Measurements from ENCODE around the gene ZNF37A. TPM values are rescaled to one million over a fixed set of nuclear protein-coding genes. Genes with fewer than 3 reads are reported as not detected.

The ZNF37A gene
- 9.5 and 11.0 TPM in 2 replicates for total RNA-seq

DNA sequence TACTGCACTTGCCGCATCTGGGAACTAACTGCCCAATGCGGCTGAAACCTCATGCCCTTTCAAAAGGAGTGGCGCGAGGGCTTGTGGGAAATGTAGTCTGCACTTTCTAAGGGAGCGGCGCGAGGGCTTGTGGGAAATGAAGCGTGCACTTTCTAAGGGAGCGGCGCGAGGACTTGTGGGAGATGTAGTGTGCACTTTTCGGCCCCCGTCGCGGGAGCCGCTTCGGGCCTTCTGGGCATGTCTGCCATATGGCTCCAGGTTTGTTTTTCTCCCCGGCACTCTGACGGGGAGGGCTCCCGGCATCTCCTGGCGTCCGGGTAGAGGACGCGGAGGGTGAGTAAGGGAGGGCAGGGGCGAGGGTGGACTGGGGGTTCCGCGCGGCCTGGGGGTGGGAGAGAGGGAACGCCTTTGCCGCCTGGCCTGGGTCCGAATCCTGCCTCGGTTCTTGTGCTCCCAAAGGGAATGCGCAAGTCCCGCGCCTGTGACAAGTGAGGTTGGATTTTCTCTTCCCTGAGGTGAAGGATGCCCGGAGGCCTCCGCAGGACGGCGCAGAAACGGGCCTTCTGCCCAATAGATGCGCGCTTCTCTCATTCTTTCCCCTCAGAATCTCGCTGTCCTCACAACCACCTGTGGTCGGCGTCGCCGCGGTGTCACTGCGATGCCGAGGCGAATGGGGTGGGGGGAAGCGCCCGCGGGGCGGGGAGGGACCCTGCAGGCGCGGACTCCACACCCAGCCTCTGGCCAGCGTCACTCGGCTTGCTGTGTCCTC is at the start of gene ZNF37A:
ZNF37A (plus strand) TSS at position 180 of the 769 bp plus-strand sequence. CDS start 2,281 bp downstream, outside the sequence.

Other genes starting within 250 kb of the ZNF37A start
- 6.8 and 10.5 TPM in 2 replicates for gene ZNF248, start 236.7 kb upstream of the ZNF37A start, total RNA-seq
- 14.9 TPM in 2 replicates for gene ZNF25, start 117.7 kb upstream of the ZNF37A start, total RNA-seq
- gene ZNF33A, start 83.7 kb upstream of the ZNF37A start, total RNA-seq: 9.7 and 10.1 TPM in 2 replicates